HL-60/S4 treated with phorbol 12-myristate 13-acetate at 8.2 ng/mL for 4 days and 3 days (cell line): Measurements from ENCODE around the gene PLPPR1.

Source experiments
- in situ Hi-C: fragments of 300-500 bp; cut with MboI; formaldehyde crosslinking; loops from 2 replicates; pipeline ENCODE4 v1.15.0; 2022; ENCODE audit warnings: low sequenced_read_pairs

Gene PLPPR1

DNA sequence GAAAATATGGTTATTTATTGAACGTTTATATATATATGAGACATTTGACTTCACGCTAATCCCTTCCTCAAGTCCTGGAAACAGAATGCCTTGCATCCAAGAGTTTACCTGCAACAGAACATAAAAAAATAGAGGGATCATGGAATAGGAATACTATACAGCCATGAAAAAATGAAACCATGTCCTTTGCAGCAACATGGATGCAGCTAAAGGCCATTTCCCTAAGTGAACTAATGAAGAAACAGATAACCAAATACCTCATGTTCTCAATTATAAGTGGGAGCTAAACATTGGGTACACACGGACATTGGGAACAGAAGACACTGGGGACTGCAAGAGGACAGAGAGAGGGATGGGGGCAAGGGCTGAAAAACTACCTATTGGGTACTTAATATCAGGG lies 343.3 kb downstream of the PLPPR1 start:
- in situ Hi-C loops: no loop called here

DNA sequence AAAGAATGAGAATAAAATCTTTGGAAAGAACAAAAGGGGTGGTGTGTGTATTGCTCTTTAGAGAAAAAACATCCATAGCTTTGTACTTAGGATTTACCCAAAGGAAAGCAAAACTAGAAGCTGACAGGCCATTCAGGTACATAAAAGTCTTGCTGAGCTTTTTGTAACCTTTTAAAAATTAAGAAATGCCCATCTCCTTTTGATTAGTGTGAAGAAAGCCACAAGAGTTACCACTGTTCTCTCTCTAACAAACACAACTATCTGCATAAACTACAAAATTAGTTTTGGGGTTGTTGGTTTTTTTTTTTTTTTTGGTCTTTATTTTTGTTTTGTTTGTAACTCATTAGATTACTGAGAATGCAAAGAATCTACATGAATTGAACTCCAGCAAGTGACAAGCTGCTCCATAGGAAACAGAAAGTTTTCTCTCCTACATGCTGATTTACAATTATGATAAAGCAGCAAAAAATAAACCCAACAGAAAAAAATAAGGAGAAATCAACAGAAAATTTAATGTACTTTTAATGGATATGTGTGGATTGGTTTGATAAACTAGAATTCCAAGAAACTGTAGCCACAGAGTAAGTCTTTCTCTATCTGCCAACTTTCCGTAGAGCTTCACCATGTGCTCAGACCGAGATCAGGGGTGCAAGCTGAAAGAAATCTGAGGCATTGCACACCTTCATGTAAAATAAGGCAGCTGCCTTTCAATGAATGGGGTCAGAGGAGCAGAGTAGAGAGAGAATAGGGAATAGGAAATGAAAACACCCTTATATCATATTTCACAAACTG lies 344.0 kb downstream of the PLPPR1 start:
- in situ Hi-C loops: no loop called here
